Effector CD8-positive, alpha-beta T cell (primary cell): Measurements from ENCODE around the gene LMBR1L.

ENCODE experiments used
- DNase-seq: peaks from one replicate; lab custom pipeline; 2025; lab: John Stamatoyannopoulos, UW

Gene LMBR1L

GRCh38 chr12:49121047-49121696, 10.5 kb upstream of the LMBR1L start:
- no peak for DNase-seq

DNA sequence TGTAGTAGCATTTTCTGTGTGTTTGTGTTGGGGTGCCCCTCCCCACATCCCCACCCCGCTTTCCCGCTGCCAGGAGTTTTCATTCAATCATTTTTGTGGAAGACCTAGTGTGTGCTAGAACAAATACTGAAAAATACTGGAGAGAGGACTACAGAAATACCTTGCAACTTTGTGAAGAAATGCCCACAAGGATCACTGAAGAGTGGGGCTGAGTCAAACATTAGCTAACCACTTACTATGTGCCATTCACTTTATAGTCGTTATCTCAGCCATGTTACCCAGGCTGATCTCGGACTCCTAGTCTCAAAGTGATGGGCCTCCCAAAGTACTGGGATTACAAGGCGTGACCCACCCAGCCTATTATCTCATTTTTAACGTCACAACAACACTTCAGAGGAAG, 559 bp upstream of the LMBR1L start:
- DNase-seq, result no peak

- DNase-seq, result peak; percentile 16
Measured at GRCh38 chr12:49109641-49110463, 795 bp downstream of the LMBR1L start.

DNA sequence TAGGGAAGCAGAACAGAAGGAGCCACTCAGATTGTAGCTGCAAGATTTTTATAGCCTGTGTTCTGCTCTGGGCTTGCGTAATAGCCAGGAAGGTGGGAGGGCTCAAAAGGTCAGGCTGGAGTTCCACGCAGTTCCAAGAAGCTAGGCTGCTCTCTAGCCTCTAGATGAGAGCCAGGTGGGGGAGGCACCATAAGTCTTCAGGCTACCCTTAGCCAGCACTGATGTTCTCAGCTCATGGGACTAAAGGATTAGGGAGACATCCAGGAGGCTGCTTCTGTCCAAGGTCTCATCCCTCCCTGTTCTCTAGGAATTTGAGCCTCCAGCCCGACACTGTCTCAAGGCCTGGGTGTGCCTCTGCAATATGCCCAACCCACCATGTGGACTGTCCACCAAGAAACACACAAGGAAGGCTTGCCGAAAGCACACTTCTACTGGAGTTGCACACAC, 1.7 kb downstream of the LMBR1L start:
- no peak for DNase-seq

DNA sequence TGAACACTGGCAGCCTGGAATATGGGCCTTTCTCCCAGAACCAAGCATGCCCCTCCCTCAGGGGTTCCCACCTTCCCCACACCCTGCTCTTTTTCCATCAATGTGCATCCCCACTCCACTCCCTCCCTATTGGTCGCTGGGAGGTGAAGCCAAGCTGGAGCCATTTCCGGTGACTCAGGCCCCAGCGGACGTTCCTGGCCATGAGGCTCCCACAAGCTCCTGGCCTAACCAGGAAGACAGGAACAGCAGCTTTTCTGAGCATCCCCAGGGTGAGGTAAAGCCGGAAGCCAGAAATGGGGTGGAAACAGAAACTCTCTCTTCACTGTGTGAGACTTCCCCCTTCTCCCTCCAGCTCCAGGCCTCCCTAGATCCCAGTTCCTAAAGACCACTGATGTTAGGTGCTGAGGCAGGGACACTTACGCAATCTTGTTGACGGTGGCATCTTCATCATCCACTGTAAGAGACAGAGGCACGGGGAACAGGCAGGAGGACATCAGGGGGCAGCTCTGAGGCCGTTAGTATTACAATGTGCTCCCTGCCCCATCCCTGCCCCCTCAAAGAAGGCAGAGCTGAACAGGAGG, 5.1 kb downstream of the LMBR1L start:
- no peak for DNase-seq

DNA sequence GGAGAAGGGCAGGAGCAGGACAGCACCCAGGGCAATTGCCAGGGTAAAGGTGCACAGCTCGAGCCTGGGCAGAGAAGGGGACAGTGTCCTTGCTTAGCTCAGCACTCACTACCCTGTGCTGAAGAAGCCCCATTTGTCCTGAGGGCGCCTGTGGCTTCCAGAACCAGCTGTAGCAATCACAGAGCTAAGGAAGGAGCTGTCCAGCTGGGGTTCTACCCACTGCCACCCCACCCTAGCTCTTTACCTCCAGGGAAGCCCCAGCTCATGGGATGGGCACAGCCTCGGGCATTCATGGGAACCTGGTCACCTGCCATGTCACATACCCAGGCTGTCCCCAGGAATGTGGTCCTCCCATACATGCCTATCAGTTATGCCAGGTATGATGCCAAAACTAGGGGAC, 5.8 kb downstream of the LMBR1L start:
- DNase-seq, result no peak

DNA sequence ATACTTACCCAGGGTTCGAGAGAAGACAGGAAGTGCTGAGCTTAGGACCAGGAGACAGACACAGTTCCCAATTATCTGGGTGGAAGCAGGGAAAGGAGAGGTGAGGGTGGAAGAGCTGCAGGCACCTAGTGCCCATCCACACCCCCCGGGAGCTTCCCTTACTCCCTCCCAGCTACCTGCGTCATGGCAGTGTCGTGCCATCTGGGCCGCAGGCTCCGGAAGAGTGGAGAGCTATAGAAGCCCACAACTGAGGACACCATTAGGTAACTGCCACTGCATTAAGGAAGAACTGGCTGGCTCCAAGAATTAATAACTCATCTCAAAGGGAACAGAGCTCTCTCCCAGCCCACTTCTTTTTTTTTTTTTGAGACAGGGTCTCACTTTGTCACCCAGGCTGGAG, 10.3 kb downstream of the LMBR1L start:
- DNase-seq, result no peak

DNA sequence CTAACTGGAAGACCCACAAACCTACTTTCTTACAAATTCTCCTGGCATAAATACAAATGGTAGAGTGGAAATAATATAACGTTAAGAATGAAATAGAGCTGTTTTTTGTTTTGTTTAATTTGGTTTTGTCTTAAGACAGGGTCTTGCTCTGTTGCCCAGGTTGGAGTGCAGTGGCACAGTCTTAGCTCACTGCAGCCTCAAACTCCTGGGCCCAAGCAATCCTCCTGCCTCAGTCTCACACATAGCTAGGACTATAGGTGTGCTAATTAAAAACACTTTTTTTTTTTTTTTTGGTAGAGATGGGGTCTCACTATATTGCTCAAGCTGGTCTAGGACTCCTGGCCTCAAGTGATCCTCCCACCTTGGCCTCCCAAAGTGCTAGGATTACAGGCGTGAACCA, 11.9 kb downstream of the LMBR1L start:
- DNase-seq, result no peak

DNA sequence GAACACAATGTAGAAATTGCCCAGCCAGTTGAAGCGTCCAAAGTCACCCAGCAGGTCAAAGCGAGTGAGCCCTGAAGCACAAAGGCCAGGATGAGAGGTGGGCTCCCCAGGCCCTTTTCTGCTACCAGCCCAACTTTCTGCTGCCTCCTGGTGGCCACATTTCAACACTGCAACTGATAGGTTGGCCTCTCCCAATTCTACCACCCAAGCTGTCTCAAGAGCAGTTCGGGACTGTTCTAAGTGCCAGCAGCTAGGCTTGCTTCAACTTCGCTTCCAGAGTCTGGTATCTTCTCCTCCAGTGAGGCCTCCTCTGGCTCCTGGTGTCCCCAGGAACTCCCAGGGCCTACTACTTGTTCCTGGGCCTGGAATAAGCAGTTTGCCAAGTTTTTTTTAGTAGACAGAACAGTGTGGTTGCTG, 12.6 kb downstream of the LMBR1L start:
- DNase-seq, result peak; percentile 32

GRCh38 chr12:49097381-49097780, 13.3 kb downstream of the LMBR1L start:
- DNase-seq, result no peak

DNA sequence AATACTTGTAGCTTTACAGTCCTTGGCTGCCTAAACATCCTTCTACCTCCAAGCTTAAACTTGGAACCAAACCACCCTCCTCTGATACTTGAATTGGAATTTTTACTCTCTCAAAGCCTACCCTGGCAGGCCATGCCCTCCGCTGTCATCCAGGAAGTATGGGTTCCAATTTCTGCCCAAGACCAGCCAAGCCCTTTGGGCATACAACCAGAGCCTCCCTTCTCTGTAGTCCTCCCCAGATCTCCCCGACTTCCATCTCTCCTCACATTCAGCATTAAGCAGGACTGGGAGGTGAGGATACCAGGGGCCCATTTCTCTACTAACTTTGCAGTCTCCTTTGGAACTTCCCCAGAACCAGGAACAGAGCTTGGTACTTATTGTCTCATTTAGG, 15.7 kb downstream of the LMBR1L start:
- DNase-seq, result no peak

- no peak for DNase-seq
Measured at GRCh38 chr12:49094160-49094974, 16.3 kb downstream of the LMBR1L start, which contains the start of gene DHH. TSS of gene DHH (minus strand) at chr12:49094801. CDS start at chr12:49094512, 289 bp downstream.

DNA sequence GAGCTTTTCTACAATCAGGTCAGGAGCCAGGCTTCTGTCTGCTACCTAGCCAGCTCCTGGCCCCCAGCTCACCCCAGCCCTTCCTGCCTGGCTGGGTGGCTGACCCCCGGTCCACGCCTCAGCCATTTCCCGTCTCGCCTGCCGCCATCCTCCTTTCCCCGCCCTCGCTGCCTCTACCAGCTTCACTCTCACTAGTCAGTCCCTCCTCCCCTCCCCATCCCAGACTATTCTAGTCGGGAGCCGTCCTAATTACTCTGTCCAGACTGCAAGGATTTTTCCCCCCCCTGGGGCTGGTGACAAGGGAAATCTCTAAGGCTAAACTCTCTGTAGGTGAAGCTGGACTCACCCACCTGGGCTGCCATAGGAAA, 16.9 kb downstream of the LMBR1L start:
- no peak for DNase-seq

DNA sequence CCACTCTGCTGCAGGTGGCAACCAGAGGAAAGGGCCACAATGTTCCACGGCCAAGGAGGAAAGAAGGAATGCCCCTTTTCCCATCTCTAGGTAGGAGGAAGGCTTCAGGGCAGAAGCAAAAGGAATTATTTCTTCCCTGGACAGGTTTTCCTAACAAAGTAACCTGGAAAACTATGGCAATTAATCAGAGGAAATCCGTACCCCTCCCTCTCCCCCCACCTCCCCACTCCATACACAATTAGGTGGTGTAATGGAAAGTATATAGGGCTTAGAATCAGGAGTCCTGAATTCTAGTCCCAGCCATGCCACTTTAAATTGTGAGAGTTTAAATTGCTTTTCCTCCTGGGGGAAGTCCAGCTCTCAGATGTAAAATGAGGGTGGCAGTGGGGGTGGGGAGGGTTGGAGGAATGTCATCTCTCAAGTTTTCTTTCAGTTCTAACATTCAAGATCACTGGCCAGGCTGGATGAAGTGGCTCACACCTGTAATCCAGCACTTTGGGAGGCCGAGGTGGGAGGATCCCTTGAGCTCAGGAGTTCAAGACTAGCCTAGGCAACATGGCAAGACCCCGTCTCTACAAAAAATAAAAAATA, 17.7 kb downstream of the LMBR1L start:
- DNase-seq, result no peak

- peak; percentile 38 for DNase-seq
Measured at GRCh38 chr12:49092086-49092815, 18.4 kb downstream of the LMBR1L start.

- no peak for DNase-seq
Measured at GRCh38 chr12:49091836-49092085, 18.9 kb downstream of the LMBR1L start.

- no peak for DNase-seq
Measured at GRCh38 chr12:49091056-49091835, 19.4 kb downstream of the LMBR1L start.

GRCh38 chr12:49089821-49090773, 20.6 kb downstream of the LMBR1L start:
- DNase-seq, result no peak

DNA sequence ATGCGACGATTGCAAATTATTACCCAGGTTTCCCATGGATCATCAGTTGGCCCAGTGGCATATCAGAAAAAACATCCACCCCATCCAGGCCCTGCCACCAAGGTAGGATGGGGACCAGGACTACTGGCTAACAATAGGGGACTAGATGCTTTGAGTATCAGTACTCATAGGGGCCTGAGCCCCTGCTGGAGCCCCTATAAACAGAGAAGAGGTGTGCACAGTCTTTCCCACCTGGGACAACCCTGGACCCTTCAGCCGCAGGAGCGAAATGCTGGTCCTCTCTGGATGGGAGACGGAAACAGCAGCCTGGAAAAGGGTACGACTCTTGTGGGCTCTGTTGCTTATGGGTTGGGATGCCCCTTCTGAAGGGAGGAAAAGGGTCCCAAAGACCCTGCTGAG, 21.7 kb downstream of the LMBR1L start:
- DNase-seq, result no peak
